NCI-H460 (cell line): ENCODE measurements around the gene GALT. TPM values are rescaled to one million over a fixed set of nuclear protein-coding genes. Genes with fewer than 3 reads are reported as not detected.
A peak's percentile ranks its signal among the peaks of the same experiment; 100 is the strongest.

ENCODE experiments used
- DNase-seq: peaks from one replicate; pipeline ENCODE4 v3.0.0-alpha.2; 2016; ENCODE audit warnings: low read depth; ENCODE audit errors: extremely low read depth
- small RNA-seq, 2 experiments: library from RNA; depleted of rRNA; stranded (forward); fragments of <200 nt; gene quantifications; one replicate each; pipeline ENCODE3, GENCODE V24; 2014
- total RNA-seq: library from RNA; depleted of rRNA; stranded (reverse); fragments of >200 nt; shearing (Covaris generic); gene quantifications from 2 replicates; pipeline ENCODE4 v1.2.3, GENCODE V29; 2014; rRNA removed

The GALT gene
- total RNA-seq, 1 experiment from 2014 or later: 16.0 TPM

GRCh38 chr9:34675048-34675714 lies 28.7 kb downstream of the GALT start:
- DNase-seq: peak; percentile 51

- DNase-seq: no peak
These were observed 29.4 kb downstream of the GALT start for GRCh38 chr9:34675869-34676268.

- DNase-seq: no peak
These were observed 37.7 kb downstream of the GALT start for GRCh38 chr9:34684145-34684544.

- no peak for DNase-seq
These were observed 38.3 kb downstream of the GALT start for GRCh38 chr9:34684816-34685215.

GRCh38 chr9:34685591-34685990 lies 39.1 kb downstream of the GALT start:
- no peak for DNase-seq

GRCh38 chr9:34686231-34686630 lies 39.8 kb downstream of the GALT start:
- DNase-seq: no peak

- no peak for DNase-seq
These were observed 40.3 kb downstream of the GALT start for GRCh38 chr9:34686732-34687131.

- no peak for DNase-seq
These were observed 41.0 kb downstream of the GALT start for GRCh38 chr9:34687276-34688030.

- DNase-seq: no peak
These were observed 42.0 kb downstream of the GALT start for GRCh38 chr9:34688329-34689115.

- no peak for DNase-seq
These were observed 42.6 kb downstream of the GALT start for GRCh38 chr9:34689116-34689470.

- DNase-seq: no peak
These were observed 43.0 kb downstream of the GALT start for GRCh38 chr9:34689512-34689911.

- DNase-seq: no peak
These were observed 44.8 kb downstream of the GALT start, which contains the start of gene CCL19 for GRCh38 chr9:34690983-34691935. TSS of gene CCL19 (minus strand) at chr9:34691276. CDS start at chr9:34691139, 137 bp downstream.

- DNase-seq: no peak
These were observed 45.5 kb downstream of the GALT start for GRCh38 chr9:34691936-34692315.

GRCh38 chr9:34693560-34693959 lies 47.1 kb downstream of the GALT start:
- no peak for DNase-seq

- DNase-seq: no peak
These were observed 48.3 kb downstream of the GALT start for GRCh38 chr9:34694811-34695210.

Small RNA genes lying within 50 kb of the gene (small RNA-seq; reads per million reads assigned to genes)
- 0 reads per million in 2 experiments for gene CCL27

Other genes starting within 250 kb of the GALT start
- 7.7 and 9.3 TPM in 2 replicates for gene FAM219A, start 188.1 kb upstream of the GALT start, total RNA-seq
- 0.25 TPM in 1 of 2 replicates, not detected in the other for gene DNAI1, start 187.9 kb upstream of the GALT start, total RNA-seq
- gene ENHO, start 123.7 kb upstream of the GALT start, total RNA-seq: not detected in 2 replicates
- 0.17 TPM in 1 of 2 replicates, not detected in the other for gene CNTFR, start 57.0 kb upstream of the GALT start, total RNA-seq
- gene RPP25L, start 34.6 kb upstream of the GALT start, total RNA-seq: 27.3 and 40.0 TPM in 2 replicates
- gene DCTN3, start 26.2 kb upstream of the GALT start, total RNA-seq: 32.3 and 41.3 TPM in 2 replicates
- gene ARID3C, start 17.6 kb upstream of the GALT start, total RNA-seq: not detected in 2 replicates
- gene SIGMAR1, start 8.9 kb upstream of the GALT start, total RNA-seq: 80.3 and 83.5 TPM in 2 replicates
- 2.2 and 3.3 TPM in 2 replicates for gene IL11RA, start 5.5 kb downstream of the GALT start, total RNA-seq
- 0.47 TPM in 1 of 2 replicates, not detected in the other for gene CCL27, start 16.0 kb downstream of the GALT start, total RNA-seq
- gene CCL19, start 44.6 kb downstream of the GALT start, total RNA-seq: not detected in 2 replicates
- not detected in 2 replicates for gene CCL21, start 63.5 kb downstream of the GALT start, total RNA-seq